Fibroblast of skin of left quadriceps (primary cell): ENCODE data around the gene TUBD1.
"Not testable (repeated sequence)": the region's sequence is repeated elsewhere in the genome, so short reads cannot be mapped to it uniquely, and the experiment has no call there.

Experiments
- DNase-seq, 2 experiments: peaks; one replicate each; pipeline ENCODE4 v3.0.0-alpha.2; 2013; ENCODE audit warnings: low read depth in 2 of 2

Gene TUBD1

DNA sequence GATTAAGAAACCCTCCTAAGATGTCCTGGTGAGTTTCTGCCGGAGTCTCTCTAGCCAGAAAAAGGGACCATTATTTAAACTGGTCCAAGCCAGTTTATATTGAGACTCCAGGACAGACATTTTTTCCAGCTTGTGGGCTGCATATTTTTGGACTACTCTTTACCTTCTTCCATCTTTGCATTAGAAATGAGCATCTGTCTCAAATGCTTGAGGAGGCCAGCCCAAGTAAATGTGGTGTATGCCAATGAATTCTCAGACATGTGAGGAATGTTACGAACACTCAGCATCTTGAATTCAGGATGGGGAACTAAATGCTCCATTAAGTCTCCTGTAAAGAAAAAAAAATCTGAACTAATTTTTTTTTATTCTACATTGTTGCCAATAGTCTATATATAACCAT lies 18.4 kb downstream of the TUBD1 start:
- no peak for DNase-seq

DNA sequence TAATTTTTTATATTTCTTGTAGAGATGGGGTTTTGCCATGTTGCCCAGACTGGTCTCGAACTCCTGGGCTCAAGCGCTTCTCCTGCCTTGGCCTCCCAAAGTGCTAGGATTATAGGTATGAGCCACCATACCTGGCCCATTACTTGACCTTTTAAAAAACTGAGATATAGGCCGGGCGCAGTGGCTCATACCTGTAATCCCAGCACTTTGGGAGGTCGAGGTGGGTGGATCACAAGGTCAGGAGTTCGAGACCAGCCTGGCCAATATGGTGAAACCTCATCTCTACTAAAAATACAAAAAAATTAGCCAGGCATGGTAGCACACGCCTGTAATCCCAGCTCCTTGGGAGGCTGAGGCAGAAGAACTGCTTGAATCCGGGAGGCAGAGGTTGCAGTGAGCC lies 19.3 kb downstream of the TUBD1 start:
- DNase-seq = not testable (repeated sequence)

DNA sequence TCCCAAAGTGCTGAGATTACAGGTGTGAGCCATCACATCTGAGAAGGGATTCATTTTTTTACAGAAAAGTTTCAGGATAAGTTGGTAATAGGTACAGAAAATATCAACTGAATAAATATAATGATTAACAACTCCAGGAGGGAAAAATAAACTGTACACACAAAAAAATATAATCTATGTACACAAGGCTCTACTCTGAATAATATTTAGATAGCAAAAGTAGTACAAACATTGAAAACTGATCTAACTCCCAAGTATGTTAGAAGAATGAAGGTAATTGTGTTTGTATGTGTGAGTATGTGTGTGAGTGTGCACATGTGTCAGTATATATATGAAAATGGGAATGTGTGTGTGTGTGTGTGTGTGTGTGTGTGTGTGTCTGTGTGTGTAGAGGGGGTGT lies 20.4 kb downstream of the TUBD1 start:
- no peak for DNase-seq

DNA sequence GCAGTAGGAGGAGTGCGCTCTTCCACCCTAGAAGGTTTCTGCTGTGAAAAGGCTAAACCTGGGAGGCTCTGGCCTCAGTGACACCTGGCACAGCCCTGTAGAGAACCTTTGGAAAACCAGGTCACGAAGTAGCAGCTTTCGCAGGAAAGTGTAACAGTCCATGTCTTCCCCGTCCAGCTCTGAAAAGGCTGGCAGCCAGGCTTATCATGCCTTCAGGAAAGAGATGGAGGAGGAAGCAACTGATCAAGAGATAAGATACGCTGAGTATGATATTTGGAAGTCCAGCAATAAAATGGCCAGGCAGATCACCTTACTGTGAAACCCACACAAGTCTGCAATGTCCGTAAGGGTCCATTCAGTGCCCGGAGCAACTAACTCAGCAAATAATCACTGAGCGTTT lies 22.3 kb downstream of the TUBD1 start:
- DNase-seq = no peak

DNA sequence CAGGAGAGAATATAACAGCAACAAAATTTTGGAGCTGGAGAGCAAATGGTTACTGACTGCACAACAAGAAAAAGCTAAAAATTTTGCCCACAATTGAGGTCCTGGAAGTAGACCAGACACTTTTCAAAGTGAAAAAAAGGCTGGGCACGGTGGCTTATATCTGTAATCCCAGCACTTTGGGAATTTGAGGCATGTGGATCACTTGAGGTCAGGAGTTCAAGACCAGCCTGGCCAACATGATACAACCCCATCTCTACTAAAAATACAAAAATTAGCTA lies 22.9 kb downstream of the TUBD1 start:
- DNase-seq = no peak

DNA sequence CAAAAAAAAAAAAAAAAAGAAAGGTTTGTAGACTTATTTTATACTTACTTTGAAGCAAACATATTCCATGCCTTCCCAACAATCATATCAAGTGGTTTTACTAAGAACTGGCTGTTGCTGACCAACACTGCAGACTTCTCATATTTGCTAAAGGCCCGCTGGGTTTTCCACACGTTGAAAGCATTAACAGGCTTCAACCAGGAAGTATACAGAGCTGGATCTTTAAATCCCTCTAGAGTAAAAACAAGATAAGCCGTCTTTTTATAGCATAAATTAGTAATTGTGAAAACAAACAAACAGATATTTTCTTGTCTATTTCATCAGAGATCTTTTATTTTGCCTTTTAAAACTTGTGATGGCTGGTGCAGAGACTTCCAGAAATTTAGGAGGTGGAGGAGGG lies 29.1 kb downstream of the TUBD1 start:
- DNase-seq = no peak

DNA sequence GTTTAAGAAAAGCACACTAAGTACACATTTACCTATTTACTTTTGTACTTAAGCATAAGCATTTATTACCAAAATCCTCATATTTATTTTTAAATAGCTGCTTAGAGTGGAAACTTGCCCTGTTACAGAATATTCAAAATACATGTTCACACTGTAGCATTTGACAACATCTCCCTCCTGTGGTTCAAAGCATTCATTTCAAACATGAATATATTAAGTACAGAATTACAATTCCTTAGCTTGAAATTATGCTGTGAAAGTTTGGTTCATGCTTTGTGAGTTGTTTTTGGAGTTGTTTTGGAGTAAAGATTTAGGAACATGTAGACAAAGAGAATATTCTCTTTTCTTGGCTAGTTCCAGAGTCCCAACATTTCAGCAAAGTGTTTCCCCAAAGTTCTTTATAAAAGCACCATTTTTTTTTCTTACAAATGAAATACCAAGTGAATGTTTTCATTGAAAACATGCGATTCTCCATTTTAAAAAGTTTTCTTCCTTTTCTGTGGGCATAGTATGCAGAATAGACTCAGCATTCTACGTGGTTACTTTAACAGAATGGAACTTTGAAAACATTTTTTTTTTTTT lies 33.2 kb downstream of the TUBD1 start:
- peak; percentile 46 to 52 for DNase-seq

DNA sequence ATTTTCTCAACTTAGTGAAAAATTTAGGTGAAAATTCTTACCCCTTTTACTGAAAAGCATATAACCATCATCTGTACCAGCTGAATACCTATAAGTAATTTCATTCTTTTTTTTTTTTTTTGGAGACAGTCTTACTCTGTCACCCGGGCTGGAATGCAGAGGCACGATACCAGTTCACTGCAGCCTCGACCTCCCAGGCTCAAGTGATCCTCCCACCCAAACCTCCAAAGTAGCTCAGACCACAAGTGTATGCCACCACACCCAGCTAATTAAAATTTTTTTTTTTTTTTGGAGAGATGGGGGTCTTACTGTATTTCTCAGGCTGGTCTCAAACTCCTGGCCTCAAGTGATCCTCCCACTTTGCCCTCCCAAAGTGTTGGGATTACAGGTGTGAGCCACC lies 33.8 kb downstream of the TUBD1 start:
- no peak for DNase-seq

DNA sequence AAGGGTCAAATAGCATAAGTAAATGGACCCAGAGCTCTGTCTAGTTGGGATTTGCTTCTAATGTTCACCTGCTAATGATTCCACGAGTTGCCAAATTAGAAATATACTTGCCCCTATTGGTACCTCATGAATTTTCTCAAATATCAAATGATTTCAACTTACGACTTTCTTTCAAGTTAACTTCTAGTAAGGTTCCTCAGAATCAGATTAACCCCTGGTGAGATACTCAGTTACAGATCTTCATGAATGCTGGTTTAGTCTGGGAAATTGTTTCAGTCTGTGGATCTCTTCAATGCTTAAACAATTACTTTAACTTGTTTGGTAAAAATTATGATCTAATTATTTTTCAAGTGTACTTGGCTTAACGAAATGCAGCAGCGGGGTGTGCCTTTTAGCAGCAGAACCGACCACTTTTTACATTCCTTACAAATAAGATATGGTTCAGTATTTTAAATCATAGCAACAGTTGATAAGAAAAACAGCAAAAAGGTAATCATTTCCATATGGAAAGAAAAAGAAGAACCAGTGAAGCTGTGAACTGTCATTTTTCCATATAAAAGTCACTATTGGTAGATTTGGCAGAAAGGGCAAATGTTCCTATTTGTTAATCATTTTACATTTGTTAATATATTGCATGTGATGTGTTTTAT lies 34.5 kb downstream of the TUBD1 start:
- DNase-seq = peak; percentile 34 to 44

DNA sequence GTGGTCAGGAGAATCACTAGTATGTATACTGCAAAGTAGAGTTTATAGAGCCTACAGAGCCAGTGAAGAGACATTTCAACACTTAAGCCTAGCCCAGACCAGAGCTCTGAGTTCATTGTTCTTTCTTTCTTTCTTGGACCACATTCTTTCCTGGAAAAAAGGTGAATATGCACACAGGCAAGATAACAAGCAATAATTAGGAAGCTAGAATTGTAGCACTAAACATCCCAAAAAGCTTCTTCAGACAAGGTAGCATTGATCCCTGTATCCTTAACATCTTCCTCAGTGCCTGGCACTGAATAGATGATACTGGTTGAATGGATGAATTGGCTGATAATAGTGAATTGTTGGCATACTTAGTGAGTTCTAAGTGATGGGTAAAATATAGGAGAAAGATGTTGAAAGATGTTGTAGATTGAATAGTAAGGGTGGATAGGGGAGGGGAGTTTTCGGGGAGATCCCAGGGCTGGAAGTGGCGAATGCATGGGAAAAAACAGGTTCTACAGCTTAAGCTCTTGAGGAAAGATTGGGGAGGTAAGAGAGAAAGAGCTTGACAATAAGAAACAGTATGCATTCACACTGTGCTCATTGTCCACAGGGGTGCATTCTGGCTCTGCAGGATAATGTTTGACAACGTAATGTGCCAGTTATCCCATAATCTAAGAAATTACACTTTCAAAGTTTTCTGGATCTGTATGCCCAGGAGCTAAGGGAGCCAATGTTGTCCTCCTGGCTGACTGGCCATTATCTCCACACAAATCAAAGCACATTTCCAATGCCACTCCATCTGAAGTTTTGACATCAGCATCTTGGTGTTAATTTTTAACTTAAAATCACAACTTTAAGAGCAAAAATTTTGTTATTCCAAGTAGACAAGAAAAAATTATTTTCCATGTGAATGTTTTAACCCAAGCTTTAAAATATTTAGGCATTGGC lies 35.6 kb downstream of the TUBD1 start:
- DNase-seq = no peak

DNA sequence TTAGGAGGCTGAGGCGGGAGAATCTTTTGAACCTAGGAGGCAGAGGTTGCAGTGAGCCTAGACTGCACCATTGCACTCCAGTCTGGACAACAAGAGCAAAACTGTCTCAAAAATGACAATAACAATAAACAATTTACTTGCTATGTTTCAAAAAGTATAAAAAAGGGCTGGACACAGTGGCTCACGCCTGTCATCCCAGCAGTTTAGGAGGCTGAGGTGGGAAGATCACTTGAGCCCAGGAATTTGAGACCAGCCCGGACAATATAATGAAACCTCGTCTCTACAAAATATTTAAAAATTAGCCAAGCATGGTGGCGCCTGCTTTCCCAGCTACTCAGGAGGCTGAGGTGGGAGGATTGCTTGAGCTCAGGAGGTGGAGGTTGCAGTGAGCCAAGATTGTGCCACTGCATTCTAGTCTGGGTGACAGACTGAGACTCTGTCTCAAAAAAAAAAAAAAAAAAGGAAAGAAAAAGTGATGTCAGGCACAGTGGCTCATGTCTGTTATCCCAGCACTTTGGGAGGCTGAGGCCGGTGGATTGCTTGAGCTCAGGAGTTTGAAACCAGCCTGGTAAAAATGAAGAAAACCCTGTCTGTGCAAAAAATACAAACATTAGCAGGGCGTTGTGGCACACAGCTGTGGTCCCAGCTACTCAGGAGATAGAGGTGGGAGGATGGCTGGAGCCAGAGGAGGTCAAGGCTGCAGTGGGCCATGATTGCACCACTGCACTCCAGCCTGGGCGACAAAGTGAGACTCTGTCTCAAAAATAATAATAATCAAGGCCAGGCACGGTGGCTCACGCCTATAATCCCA lies 38.6 kb downstream of the TUBD1 start:
- DNase-seq = not testable (repeated sequence)

DNA sequence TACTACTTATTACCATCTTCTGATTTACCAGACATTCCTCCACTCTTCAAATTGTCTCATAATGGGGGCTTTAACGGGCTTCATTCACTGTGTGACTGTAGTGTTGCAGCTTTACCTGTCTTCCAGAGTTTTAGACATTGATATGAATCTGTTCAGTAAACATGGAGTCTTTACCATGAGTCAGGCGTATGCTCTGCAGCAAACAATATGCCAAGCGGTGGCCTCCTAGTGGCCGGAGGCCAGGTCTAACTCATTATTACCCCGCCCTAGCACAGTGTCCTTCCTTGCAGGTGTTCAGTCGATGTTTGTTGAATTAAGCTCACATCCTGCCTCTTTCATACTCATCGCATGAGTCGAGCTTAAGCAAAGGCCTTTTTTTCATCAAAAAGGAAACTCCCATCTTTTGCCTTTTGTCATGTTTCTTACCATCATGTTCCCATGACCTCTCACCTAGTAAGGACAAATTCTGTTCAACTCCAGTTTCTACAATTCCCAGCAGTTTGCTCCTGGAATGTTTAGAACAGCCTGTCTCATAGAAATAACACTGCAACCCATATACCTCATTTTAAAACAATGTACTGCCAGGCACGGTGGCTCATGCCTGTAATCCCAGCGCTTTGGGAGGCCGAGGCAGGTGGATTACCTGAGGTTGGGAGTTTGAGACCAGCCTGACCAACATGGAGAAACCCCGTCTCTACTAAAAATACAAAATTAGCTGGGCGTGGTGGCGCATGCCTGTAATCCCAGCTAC lies 39.4 kb downstream of the TUBD1 start:
- DNase-seq = no peak

DNA sequence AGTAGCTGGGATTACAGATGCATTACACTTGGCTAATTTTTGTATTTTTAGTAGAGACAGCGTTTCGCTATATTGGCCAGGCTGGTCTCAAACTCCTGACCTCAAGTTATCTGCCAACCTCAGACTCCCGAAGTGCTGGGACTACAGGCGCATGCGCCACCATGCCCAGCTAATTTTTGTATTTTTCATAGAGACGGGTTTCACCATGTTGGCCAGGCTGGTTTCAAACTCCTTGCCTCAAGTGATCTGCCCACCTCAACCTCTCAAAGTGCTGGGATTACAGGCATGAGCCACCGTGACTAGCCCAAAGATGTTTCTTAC lies 39.9 kb downstream of the TUBD1 start:
- DNase-seq = not testable (repeated sequence)

DNA sequence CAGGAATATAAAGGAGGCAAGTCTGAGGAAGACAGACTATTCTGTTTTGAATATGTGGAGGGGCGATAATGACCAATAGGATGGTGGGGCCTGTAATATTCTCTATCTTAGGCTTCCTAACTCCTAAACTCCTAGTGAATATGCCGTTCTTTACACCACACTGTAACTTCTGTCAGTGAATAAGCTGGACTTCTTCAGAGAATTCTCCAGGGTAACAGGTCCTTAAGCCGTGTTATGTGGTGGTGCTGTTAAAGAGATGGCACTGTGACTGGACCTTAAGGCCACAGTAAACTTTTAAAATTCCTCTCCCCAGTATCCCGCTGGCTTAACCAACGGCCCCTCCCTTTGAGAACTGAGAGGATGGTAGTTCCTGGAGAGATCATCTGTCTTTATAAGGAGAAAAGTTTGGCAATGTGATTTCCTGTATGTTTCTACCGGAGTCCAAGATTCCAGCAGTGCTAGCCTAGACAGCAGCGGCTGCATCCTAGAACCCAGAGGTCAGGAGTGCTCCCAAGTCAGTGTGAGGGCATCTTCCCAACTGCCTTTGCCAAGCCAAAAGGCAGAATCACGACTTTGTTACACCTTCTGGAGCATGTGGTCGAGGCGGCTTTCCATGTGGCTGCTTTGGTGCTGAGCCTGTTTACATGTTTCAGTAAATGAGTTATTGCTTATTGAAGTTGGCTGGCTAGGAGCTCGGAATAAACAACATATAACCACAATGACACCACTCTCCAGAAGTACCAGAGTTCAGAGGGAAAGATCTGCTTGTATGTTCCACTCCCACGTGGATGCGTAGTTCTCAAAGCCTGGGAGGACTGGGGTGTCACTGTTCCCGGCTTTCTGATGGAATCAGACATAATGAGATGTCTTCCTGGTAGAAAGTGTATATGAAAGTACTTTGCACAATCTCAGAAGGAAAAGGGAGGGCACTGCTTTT lies 41.0 kb downstream of the TUBD1 start:
- DNase-seq = peak in 1 of 2 experiments; percentile 55

DNA sequence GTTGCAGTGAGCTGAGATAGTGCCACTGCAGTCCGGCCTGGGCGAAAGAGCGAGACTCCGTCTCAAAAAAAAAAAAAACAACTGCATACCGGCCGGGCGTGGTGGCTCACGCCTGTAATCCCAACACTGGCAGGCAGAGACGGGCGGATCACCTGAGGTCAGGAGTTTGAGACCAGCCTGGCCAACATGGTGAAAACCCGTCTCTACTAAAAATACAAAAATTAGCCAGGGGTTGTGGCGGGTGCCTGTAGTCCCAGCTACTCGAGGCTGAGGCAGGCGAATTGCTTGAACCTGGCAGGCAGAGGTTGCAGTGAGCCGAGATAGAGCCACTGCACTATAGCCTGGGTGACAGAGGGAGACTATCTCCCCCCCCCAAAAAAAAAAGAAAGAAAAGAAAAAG lies 42.4 kb downstream of the TUBD1 start:
- DNase-seq = not testable (repeated sequence)

DNA sequence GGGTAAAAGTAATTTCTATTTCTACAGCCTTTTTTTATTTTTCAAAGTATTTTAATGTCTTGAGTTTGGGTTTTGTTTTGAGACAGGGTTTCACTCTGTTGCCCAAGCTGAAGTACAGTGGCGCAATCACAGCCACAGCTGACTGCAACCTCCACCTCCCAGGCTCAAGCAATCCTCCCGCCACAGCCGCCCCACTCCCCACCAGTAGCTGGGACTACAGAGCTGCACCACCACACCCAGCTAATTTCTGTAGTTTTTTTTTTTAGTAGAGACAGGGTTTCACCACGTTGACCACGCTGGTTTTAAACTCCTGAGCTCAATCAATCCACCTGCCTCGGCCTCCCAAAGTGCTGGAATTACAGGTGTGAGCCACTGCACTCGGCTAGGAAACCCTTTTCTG lies 44.0 kb downstream of the TUBD1 start:
- DNase-seq = peak in 1 of 2 experiments; percentile 53

DNA sequence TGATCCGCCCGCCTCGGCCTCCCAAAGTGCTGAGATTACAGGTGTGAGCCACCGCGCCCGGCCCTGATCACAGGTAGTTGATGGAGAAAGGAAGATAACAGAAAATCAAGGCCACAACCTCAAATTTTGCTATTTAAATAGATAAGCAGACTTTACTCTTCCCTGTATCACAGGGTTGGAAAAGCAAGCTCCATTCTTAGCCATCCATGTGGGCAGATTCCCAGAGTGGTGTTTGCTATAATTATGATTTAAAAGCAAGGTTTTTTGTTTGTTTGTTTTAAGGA lies 44.4 kb downstream of the TUBD1 start:
- no peak for DNase-seq

DNA sequence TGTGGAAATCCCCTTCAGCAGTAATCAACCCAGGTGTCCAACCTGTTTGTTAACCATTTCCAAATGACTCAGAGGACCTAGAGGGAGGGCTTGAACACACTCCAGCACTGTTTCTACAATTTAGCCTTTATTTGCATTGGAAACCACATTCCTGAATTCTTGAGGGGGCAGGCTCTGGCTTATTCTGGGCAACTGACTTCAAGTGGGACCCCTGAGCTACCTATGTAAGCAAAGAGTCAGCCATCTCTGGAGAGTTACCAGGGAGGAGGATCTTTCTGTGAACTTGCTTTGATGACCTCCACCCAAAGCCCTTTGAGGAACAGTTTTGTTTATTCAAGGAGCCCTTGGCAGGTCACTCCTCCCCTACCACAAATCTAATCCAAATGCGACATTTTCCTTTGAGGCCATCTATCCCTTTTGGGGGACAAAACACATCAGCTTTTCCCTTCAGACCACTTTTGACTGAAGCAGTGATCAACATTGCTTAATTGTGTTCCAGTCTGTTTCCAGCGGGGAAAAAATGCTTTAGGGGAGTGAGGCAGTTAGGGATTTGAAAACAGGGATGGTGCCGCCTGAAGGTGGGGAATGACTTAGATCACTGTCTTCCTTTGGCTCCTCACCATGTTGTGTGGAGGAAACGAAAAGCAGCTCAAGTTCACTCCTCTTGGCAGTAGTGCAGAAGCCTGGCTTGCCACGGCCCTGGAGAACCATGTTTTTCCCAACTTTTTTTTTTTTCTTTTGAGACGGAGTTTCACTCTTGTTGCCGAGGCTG lies 46.2 kb downstream of the TUBD1 start:
- peak in 1 of 2 experiments; percentile 54 for DNase-seq

DNA sequence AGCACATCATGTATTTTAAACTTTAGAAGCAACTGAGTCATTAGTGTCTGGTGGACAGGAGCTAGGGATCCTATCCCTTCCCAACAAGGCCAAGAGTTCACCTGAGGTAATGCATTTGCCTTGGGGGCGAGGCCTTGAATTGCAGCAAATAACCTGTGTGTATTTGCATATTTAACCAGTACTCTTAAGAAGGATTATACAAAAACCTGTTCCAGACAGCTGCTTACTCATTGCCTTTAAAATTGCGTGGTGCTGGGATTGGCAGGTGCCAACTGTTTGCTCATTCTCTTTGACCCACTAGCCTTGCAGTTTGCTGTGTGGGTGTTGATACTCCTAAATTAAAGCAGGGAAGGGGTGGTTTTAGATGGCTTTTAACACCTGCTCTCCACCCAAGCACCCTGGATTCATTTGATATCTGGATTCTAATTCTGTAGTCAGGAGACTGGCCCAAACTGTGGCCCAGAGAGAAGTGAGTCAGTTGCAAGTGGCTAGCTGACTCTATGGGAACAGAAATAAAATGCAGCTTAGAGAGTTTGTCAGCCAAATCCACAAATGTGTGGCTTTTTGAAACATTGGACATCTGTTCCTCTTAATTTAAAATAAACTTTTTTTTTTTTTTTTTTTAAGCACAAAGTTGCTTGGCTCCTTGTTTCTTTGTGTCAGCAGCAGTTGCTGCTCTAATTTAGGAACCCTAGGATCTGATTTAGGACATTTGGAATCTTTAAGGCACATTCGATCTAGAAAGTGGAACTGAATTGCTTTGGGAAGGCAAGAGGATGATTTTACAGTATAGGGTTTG lies 46.9 kb downstream of the TUBD1 start:
- DNase-seq = peak in 1 of 2 experiments; percentile 55
